GM19035 (cell line): ENCODE data around the gene CSNK1G1.
"Not testable (repeated sequence)": the region's sequence is repeated elsewhere in the genome, so short reads cannot be mapped to it uniquely, and the experiment has no call there.

ENCODE experiments used
- ATAC-seq: cut with Tn5 transposase; IDR thresholded peaks from one replicate; pipeline ENCODE4 v1.9.1; 2021; ENCODE audit not compliant: unreplicated experiment

CSNK1G1 gene

GRCh38 chr15:64355944-64356709 lies at the start of gene CSNK1G1:
Gene CSNK1G1, minus strand, starts transcription at chr15:64356173. Its CDS starts 55,674 bp downstream, at chr15:64300499.
- ATAC-seq, result peak; percentile 98

DNA sequence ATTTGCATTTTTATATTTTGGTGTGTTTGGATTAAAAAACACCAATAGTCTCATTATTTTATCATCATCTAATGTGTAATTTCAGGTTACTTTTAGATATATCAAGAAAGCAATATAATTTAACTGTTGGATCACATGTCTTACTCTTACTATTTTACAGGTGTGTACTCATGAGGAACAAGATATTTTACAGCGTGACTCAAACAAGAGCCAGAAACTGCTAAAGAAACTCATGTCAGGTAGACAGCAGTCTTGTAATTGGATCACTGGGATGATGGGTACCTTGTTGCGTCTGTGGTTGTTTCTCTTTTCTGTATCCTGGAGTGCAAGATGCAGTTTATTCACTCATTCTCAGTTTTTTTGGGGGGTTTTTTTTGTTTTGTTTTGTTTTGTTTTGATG lies 44.6 kb upstream of the CSNK1G1 start:
- no peak for ATAC-seq

DNA sequence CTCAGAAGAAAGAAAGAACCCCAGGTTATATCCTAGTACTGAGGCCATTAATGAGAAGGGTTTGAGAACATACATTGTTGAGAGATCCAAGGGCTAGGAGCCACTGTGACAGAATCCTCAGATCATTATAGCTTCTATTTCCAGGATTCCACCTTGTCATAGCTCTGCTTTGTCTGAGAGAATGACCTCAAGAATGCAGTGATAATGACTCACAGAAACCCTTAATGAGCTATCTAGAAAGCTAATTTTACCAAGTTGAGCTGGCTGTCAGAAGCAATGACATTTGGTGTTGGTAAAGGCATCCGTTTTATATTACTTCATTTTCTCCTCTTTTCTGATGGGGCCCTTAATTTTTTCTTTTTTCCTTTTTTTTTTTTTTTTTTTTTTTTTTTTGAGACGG lies 42.6 kb upstream of the CSNK1G1 start:
- ATAC-seq, result no peak

- no peak for ATAC-seq
Measured at GRCh38 chr15:64396789-64397188, 40.8 kb upstream of the CSNK1G1 start.

GRCh38 chr15:64392471-64392870 lies 36.5 kb upstream of the CSNK1G1 start:
- ATAC-seq, result not testable (repeated sequence)

DNA sequence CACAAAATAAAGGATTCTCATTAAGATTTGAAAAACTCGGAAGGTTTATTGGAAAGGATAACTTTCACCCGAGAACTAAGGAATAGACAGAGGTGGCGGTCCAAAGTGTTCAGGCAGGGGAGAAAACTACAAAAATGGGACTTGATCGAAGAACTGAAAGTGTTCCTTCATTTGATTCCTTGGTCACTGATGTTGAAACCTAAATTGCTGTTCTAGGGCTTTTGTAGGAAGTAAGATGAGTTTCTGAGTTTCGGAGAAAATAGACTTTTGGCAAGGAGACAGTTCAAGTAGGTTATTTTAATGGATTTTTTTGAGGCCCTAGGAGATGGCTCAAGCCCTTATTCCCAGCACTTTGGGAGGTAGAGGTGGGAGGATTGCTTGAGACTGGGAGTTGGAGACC lies 33.1 kb upstream of the CSNK1G1 start:
- ATAC-seq, result no peak

DNA sequence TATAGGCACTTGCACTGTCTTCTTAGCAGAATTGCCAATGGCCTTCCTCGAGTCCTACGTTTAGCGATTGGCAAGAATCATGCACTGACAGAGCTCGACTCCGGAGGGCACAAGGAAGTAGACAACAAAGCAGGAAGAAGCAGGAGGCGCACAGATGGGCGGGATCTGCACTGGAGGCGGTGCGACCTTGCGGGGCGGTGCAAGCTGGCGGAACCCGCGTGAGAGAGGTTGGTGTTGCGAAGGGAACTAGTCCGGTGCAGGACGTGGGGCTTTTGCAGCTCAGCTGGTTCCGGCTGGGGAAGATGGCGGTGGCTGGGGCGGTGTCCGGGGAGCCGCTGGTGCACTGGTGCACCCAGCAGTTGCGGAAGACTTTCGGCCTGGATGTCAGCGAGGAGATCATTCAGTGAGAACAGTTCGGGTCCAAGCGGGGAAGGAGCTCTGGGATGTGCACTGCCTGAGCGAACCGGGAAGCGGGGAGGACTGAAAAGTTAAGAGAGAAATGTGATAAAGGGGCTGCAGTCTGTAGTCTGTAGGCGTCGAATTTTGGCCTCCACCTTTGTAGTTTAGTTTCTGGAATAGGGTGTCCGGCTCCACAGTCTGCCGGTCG lies 31.7 kb upstream of the CSNK1G1 start, which contains the start of gene TRIP4:
TSS of gene TRIP4 (plus strand) at position 275 of the 607 bp plus-strand sequence. CDS start at position 303, 28 bp downstream.
- ATAC-seq, result peak; percentile 98

DNA sequence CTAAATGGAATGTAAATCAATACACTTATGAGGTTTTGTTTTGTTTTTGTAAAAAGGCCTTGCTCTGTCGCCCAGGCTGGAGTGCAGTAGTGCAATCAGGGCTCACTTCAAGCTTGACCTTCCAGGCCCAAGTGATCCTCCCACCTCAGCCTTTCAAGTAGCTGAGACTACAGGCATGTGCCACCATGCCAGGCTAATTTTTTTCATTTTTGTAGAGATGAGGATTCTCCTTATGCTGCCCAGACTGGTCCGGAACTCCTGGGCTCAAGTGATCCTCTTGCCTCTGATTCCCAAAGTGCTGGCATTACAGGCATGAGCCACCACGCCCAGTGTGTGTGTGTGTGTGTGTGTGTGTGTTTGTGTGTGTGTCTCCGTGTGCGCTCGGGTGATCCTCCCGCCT lies 30.3 kb upstream of the CSNK1G1 start:
- ATAC-seq, result no peak

GRCh38 chr15:64383760-64384159 lies 27.8 kb upstream of the CSNK1G1 start:
- no peak for ATAC-seq

GRCh38 chr15:64381000-64381751 lies 25.2 kb upstream of the CSNK1G1 start, which contains the start of gene PCLAF:
Gene PCLAF, minus strand, starts transcription at chr15:64381441. Its CDS starts 70 bp downstream, at chr15:64381371.
- ATAC-seq, result peak; percentile 98

DNA sequence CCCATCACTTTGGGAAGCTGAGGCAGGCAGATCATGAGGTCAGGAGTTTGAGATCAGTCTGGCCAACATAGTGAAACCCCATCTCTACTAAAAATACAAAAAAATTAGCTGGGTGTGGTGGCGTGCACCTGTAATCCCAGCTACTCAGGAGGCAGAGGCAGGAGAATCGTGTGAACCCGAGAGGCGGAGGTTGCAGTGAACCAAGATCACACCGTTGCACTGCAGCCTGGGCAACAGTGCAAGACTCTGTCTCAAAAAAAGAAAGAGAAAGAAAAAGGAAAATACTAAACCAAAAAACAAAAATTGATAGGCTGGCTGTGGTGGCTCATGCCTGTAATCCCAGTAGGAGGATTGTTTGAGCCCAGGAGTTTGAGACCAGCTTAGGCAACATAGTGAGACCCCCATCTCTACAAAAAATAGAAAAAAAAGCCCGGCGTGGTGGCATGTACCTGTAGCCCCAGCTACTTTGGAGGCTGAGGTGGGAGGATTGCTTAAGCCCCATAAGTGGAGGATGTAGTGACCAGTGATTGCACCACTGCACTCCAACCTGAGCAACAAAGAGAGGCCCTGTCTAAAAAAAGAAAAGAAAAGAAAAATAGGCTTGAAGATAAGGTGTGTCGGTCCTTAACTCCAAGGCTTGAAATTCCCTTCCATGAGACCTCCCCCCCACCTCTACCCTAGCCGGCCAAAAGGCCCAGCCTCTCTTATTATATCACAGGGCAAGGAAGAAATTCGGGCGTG lies 24.3 kb upstream of the CSNK1G1 start:
- not testable (repeated sequence) for ATAC-seq

DNA sequence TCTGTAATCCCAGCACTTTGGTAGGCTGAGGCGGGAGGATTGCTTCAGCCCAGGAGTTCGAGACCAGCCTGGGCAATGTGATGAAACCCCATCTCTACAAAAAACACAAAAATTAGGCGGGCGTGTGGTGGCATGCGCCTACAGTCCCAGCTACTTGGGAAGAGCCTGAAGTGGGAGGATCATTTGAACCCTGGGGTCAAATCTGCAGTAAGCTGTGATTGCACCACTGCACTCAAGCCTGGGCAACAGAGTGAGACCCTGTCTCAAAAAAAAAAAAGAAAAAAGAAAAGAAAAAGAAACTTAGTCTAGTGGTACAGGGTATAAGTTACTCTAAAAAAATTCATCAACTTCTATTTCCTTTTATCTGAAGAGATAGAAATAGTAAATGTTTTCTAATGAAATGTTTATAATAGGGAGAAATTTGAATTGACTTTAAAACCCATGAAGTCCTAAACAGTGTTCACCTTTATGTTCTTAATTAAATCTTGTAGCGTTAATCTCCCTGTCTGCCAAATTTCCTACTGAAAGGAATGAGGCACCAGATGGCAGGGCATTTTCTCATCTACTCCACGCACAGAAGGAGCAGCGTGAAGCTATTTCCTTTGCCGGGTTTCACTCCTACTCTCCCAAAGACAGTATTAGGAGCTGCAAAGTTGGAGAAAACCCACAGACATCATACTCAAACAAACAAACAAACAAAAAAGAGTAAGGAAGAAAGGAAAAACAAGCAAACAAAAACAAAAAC lies 23.4 kb upstream of the CSNK1G1 start:
- ATAC-seq, result no peak

DNA sequence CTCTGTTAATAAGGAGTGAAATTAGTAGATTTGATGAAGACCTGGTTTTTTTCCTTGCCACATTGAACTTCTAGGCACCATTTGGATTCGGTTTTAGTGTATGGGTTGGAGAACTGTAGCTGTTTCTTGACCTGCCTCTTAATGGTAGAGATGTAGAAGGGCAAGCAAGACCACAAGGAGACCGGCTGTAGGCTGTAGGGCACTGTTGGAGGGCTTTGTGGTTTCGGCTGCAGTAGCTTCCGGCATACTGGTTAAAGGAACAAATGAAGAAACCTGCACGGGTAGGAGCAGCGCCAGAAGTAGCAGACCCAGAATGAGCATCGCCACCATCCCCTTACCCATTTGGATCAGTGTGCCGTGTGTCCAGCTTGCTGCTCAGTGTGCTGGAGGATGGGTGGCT lies 17.4 kb upstream of the CSNK1G1 start:
- ATAC-seq, result no peak

- ATAC-seq, result not testable (repeated sequence)
Measured at GRCh38 chr15:64371383-64371782, 15.4 kb upstream of the CSNK1G1 start.

- no peak for ATAC-seq
Measured at GRCh38 chr15:64369078-64369607, 13.2 kb upstream of the CSNK1G1 start.

- ATAC-seq, result no peak
Measured at GRCh38 chr15:64361259-64361658, 5.3 kb upstream of the CSNK1G1 start.

DNA sequence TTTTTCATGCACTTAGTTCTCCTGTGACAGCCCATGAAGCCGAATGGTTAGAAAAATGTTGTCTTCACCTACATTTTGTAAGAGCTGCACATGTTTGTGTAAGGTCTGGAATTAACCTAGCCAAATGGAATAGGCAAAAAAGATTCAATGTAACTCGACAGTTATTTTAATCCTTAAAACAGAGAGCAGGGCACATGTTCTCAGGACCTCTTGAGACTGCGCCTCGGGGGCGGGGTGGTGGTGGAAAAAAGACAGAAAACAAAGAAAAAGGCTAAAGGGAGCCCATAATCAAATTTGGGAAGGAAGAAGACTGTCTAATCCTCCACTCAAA lies 702 bp upstream of the CSNK1G1 start:
- ATAC-seq, result no peak

DNA sequence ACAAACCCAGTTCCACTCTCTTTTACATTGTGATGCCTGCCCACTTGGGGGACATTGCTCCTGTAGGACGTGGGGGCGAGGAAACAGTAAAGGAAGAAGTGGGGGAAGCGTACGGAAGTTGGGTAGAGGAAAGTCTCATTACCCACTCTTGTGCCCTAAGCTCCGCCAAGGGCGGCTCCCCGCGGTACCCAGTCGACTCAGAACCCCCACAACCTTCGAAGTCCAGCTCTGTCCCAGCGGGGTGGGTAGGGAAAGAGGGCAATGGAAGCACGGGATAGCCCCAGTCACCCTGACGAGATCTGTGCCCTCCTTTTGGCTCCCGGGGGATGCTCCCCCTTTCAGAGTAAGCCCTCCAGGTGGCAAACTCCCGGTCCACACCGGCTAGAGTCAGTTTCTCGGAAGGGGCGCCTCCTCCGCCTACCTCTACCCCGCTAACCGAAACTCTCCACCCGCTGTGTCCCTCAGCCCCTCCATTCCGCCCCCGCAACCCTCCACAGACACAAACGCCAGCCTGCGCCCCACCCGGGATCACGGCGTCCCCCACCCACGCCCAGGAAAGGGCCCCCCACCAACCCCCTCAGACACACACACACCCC lies 527 bp downstream of the CSNK1G1 start:
- peak; percentile 19 for ATAC-seq

- ATAC-seq, result no peak
Measured at GRCh38 chr15:64354688-64355344, 1.2 kb downstream of the CSNK1G1 start.
